SHP77 (cell line): Measurements from ENCODE around the gene MGST2.

Experiments used
- DNase-seq, 2 experiments: peaks; one replicate each; lab custom pipeline; 2025; lab: John Stamatoyannopoulos, UW

The MGST2 gene

GRCh38 chr4:139704915-139705485, 39.4 kb downstream of the MGST2 start:
- DNase-seq, result no peak

DNA sequence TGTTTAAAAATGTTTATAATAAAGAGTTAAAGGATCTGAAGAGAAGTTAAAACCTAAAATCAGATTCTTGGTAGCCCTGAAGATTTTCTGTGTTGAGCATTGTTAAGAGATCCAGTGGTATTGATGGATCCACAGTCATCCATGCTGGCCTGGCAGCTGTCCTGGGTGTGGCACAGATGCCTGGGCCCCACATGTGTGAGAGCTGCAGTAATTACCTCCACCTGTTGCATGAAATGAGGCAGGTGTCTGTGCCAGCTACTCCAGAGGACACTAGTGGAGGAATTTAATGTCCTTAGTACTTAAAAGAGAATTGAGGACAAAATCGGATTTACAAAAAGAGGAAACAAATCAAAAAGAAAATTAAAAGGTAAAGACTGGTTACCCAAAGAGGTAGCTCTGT, 44.0 kb downstream of the MGST2 start:
- DNase-seq, result no peak

GRCh38 chr4:139710073-139710472, 44.5 kb downstream of the MGST2 start:
- no peak for DNase-seq

GRCh38 chr4:139711461-139711860, 45.8 kb downstream of the MGST2 start:
- DNase-seq, result no peak

GRCh38 chr4:139712882-139713281, 47.3 kb downstream of the MGST2 start:
- DNase-seq, result no peak

DNA sequence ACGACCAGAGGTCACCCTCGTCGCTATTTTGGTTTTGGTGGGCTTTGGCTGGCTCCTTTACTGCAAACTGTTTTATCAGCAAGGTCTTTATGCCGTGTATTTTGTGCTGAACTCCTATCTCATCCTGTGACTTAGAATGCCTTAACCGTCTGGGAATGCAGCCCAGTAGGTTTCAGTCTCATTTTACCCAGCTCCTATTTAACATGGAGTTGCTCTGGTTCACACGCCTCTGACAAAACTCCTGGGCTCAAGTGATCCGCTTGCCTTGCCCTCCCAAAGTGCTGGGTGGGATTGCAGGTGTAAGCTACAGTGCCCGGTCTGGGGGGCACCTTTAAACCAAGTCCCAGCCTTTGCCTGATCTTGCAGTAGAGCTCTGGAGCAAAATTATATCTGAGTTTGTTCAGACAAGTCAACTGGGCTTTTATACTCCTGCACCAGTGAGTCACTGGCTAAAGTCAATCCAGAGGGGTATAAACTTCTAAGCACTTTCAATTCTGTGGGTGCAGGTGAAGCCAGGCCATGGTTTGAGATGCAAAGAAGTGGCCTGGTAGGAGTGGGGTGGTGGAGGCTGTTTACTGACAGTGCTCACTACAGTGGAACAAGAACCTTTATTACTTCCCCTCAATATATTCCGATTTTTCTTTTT, 50.2 kb downstream of the MGST2 start:
- no peak for DNase-seq

- no peak for DNase-seq
Observed at GRCh38 chr4:139718358-139718757, 52.7 kb downstream of the MGST2 start.

DNA sequence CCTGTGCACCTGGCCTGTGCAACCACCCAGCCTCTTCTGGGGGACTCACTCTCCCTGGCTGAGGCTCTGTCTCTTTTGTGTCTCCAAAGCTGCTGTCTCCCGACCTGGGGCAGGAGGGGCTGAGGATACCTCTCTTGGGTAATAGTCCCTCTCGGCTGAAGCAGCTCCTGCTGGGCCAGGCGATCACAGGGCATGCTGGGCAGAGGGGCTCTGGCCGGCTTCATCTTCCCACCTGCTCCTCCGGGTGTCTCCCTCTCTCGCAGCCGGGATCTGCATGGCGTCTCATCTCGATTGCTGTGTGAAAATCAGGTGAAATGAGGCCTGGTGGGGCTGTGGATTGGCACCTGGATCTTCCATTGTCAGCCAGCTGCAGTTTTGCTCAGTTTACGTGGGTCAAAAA, 53.2 kb downstream of the MGST2 start:
- no peak for DNase-seq

GRCh38 chr4:139719381-139720101, 53.9 kb downstream of the MGST2 start:
- no peak for DNase-seq

DNA sequence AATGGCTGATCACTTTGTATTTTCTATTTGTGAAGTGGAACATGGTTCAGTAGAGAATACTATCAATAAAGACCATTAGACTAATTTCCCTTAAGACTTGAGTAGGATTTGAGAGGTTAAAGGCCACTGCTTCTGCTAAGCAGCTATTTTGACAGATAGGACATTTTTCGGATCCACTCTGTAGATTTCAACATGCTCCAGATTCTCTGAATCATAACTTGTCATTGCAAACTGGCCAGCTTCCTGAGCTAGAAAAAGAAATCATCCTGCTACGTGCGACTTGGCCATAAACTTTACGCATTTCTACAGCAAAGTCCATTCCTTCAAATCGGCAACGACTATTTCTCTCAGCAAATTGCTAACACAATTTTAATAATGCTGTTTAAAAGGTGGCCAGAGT, 55.2 kb downstream of the MGST2 start:
- no peak for DNase-seq

DNA sequence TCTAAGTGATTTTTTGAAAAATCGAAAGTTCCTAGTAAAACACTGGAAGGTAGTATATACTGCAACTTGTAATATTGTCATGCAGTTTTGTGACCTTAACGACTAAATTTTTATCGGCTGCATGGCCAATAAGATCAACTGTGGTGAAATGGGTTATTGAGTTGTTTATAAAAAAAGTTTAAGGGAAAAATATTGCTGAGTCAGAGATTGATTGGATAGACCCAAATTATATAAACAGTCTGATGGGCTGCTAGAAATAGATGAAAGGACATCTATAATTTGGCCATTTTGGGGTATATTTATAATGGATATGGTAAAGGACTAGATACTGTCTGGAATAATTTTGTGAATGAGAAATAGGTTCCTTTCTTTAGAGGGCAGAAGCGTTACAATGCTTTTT, 56.2 kb downstream of the MGST2 start:
- DNase-seq, result no peak

DNA sequence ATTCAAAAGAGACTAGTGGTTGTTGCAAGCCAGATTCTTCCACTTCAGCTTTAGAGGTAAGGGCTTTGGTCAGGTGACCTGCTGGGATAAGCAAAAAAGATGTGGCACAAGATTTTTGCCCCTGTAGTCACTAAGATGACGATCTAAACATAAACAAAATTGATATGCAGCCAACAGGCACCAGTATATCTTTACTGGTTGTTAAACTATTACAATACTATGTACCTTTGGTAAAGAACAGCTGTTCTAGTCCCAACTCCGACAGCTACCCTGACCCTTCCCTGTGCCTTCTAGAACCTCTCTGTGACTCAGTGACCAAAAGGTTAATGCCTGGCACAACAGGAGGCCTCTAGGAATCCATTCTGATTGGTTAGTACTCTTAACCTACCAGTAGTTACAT, 59.6 kb downstream of the MGST2 start:
- DNase-seq, result no peak

DNA sequence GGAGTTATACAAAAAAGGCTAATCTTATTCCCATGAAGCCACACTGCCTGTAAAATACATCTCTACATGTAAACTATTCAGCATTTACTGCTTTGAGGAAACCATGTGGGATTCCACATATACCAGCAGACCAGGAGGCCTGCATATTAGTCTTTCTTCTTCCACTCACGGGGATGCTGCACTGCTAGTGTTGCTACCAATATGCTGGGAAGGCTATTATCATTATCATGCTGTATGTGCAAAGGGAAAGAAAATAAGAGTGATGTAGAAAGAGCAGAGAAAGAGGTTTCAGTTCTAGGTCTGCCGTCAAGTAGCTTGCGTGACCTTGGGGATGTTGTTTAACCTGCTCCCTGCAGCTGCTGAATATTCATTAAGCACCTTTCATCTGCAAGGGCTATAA, 61.0 kb downstream of the MGST2 start:
- DNase-seq, result no peak

GRCh38 chr4:139728146-139728545, 62.5 kb downstream of the MGST2 start:
- no peak for DNase-seq

DNA sequence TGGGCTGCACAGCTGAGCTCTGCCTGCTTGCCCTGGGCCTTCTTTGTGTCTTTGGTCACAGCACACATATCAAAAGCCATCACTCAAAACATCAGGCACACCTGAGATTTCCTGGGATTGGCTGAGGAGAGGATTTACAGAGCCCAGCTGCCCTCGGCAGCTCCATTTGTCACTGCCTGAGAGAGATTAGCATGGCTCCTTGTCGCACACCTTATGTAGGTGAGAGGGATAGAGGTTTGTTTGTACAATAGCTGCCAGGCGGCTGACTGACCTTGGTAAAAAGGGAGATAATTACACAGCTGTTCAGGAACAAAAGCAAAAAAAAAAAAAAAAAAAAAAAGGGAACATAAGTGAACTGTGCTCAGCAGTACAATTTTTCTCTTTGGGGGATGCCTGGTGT, 63.2 kb downstream of the MGST2 start:
- no peak for DNase-seq

DNA sequence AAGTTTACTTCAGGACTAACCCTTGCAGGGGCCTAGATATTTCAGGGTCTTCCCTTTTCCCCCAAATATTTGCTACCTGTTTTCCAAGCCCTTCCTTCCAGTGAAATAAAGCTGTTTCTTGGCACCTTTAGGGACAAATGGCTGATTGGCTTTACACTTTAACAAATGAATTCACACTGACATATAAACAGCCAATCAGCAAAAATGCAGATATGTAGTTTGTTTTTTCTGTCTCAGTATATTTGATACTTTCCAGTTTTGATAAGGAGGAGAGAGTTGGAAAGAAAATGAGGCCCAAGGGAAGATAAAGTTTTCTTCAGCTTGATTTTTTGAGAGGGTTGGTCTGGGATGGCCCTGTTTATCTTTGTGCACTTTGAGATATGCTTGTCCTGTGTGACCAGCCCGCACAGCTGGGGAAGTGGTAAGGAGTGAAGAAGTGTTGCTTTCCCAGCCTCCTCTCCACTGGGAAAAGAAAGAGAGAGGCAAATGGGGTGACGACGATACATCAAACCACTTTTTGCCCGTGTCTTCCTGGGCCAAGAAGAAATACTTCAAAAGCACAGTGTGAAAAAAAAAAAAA, 67.5 kb downstream of the MGST2 start:
- DNase-seq, result no peak

- no peak for DNase-seq
Observed at GRCh38 chr4:139734201-139734874, 68.7 kb downstream of the MGST2 start.

DNA sequence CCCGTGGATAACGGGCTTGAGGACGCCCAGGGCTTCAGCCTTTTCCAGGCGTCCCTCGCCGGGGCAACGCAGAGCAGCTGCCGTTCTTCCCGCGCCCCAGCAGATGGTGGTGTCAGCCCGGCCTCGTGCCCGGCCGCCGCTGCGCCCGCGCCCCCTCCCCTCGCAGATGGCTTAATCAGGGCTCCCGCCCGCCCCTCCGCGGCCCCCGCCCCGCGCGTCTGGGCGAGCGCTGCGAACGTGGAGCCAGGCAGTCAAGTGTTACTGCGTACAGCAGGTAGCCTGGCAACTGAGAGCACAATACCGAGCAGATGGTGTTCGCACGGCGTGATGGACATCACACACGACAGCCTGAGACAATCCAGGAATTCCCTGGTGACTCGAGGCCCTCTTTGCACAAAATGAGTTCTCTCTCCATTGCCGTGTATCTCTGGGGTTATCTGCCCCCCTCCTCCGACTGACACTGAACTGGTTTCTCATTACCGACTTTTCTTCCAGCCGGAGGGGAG, 69.3 kb downstream of the MGST2 start:
- DNase-seq, result peak; percentile 73 to 82

- no peak for DNase-seq
Observed at GRCh38 chr4:139735381-139736273, 70.0 kb downstream of the MGST2 start.

DNA sequence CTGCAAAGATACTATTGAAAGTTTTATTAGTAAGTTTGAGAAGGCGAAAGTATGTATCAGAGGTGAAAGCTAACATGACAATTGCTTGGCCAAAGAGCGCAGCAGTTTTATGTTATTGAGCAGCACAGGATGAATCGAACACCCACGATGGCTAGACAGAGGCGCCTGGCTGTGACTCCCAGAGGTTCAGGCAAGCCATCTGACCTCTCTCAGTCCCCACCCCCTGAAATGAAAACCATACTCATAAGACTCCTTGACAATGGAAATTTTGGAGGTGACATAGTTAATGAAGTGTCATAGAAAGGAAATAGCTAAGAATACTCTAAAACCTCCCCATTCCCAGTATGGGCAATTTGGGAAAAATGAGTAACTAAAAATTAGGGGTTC, 70.6 kb downstream of the MGST2 start:
- DNase-seq, result no peak

GRCh38 chr4:139736661-139737060, 71.0 kb downstream of the MGST2 start:
- DNase-seq, result no peak
